HepG2 (cell line): ENCODE data around the gene TTPAL. TPM values are rescaled to one million over a fixed set of nuclear protein-coding genes. Genes with fewer than 3 reads are reported as not detected.

Experiments
- ATAC-seq: fragments of 200-7000 bp; cut with Tn5 transposase; 3 replicates; pipeline ENCODE4 v1.9.1; 2020; ENCODE audit warnings: mild to moderate bottlenecking, moderate library complexity
- BruUV-seq: library from RNA; stranded (reverse); fragments of 400-500 nt; replicated peaks from 2 replicates; lab custom pipeline; 2021; lab: Mats Ljungman, UMichigan
- CTCF ChIA-PET: fragments of 300-600 bp; formaldehyde crosslinking; extraction: SDS; loops from one replicate; lab custom pipeline; 2021; ENCODE audit warnings: low total read pairs, inconsistent platforms, low intra/inter-chr PET ratio; lab: Yijun Ruan, JAX
- POLR2A ChIA-PET: fragments of 350-600 bp; sonication (Branson Sonifier 250); formaldehyde crosslinking; loops from one replicate; lab custom pipeline; 2020; ENCODE audit warnings: antibody characterized with exemption, inconsistent platforms; lab: Yijun Ruan, JAX
- DNase-seq: peaks from one replicate; pipeline ENCODE4 v3.0.0-alpha.2; 2015; ENCODE audit warnings: low spot score
- FAIRE-seq: peaks from 3 replicates; lab custom pipeline; 2011; peaks lifted over from hg19 to GRCh38; lab: Jason Lieb, UNC
- H2AFZ ChIP-seq: one replicate; pipeline ENCODE4 v1.6.1; 2011; ENCODE audit warnings: low read length, inconsistent platforms
- H3K27ac ChIP-seq: fragments of 300-600 bp; 3 replicates; pipeline ENCODE4 v1.8.0; 2011; ENCODE audit warnings: mixed run types, mild to moderate bottlenecking, mixed read lengths, low read length, inconsistent platforms; ENCODE audit not compliant: insufficient read depth; ENCODE audit errors: extremely low read length
- H3K27me3 ChIP-seq, 2 experiments: fragments of 200-600 bp in 1 of 2; 2 replicates in 1 of 2; 3 replicates in 1 of 2; pipeline versions ENCODE4 v1.6.0 to v1.8.0; 2011; ENCODE audit warnings: low read length in 2 of 2, mild to moderate bottlenecking in 2 of 2, moderate library complexity in 2 of 2, inconsistent platforms in 1 of 2; ENCODE audit not compliant: insufficient read depth in 2 of 2, control insufficient read depth in 1 of 2
- H3K36me3 ChIP-seq, 2 experiments: fragments of 200-600 bp in 1 of 2; replicated peaks in 1 of 2; 2 replicates in 1 of 2; 3 replicates in 1 of 2; pipeline versions ENCODE4 v1.5.1 to v1.8.0; 2011; ENCODE audit warnings: low read length in 2 of 2, inconsistent platforms in 1 of 2; ENCODE audit not compliant: insufficient read depth in 2 of 2, control insufficient read depth in 1 of 2
- H3K4me1 ChIP-seq: 2 replicates; pipeline ENCODE4 v1.5.1; 2012; ENCODE audit warnings: low read length, inconsistent platforms; ENCODE audit not compliant: insufficient read depth
- H3K4me2 ChIP-seq: 2 replicates; pipeline ENCODE4 v1.6.0; 2011; ENCODE audit warnings: low read depth, low read length, inconsistent platforms
- H3K4me3 ChIP-seq, 3 experiments: fragments of 200-600 bp in 1 of 3; sonication (generic), shearing (Covaris generic) in 1 of 3; replicated peaks in 1 of 3; 2 replicates each; pipeline ENCODE4 v1.5.1; 2011 to 2016; ENCODE audit warnings: low read length in 3 of 3, inconsistent platforms in 2 of 3, low read depth in 2 of 3, mild to moderate bottlenecking in 2 of 3, control low read depth in 1 of 3, mixed read lengths in 1 of 3; ENCODE audit not compliant: insufficient read depth in 1 of 3
- H3K79me2 ChIP-seq: one replicate; pipeline ENCODE4 v1.6.1; 2011; ENCODE audit warnings: low read length, inconsistent platforms; ENCODE audit not compliant: insufficient read depth
- H3K9ac ChIP-seq: 2 replicates; pipeline ENCODE4 v1.6.0; 2011; ENCODE audit warnings: mild to moderate bottlenecking, low read depth, low read length, inconsistent platforms; ENCODE audit not compliant: insufficient read depth
- H3K9me3 ChIP-seq: 2 replicates; pipeline ENCODE4 v1.5.1; 2012; ENCODE audit warnings: mild to moderate bottlenecking, low read length
- H4K20me1 ChIP-seq: 2 replicates; pipeline ENCODE4 v1.6.0; 2011; ENCODE audit warnings: inconsistent platforms, mild to moderate bottlenecking, low read length, moderate library complexity; ENCODE audit not compliant: insufficient read depth
- AKAP8 ChIP-seq: sonication (generic); formaldehyde crosslinking; IDR thresholded peaks from 2 replicates; pipeline ENCODE4 v1.5.1; 2020; ENCODE audit warnings: mild to moderate bottlenecking, missing genetic modification reagents
- ATF3 ChIP-seq: sonication (generic); formaldehyde crosslinking; IDR thresholded peaks from 2 replicates; pipeline ENCODE4 v1.4.0; 2020; ENCODE audit warnings: missing genetic modification reagents
- FOXK1 ChIP-seq: sonication (generic); formaldehyde crosslinking; IDR thresholded peaks from 2 replicates; pipeline ENCODE4 v1.4.0; 2020; ENCODE audit warnings: low read depth, missing genetic modification reagents, borderline replicate concordance
- HOXA9 ChIP-seq: sonication (generic); formaldehyde crosslinking; IDR thresholded peaks from 2 replicates; pipeline ENCODE4 v1.8.1; 2022; ENCODE audit warnings: missing genetic modification reagents, mild to moderate bottlenecking, moderate library complexity, borderline replicate concordance
- JUNB ChIP-seq: sonication (generic); formaldehyde crosslinking; IDR thresholded peaks from 2 replicates; pipeline ENCODE4 v1.8.0; 2022; ENCODE audit warnings: missing genetic modification reagents, mild to moderate bottlenecking, borderline replicate concordance
- PHF20 ChIP-seq: sonication (generic); formaldehyde crosslinking; IDR thresholded peaks from 2 replicates; pipeline ENCODE4 v1.5.0; 2020; ENCODE audit warnings: mild to moderate bottlenecking, missing genetic modification reagents
- SNAPC5 ChIP-seq: sonication (generic); formaldehyde crosslinking; IDR thresholded peaks from 2 replicates; pipeline ENCODE4 v1.8.1; 2023; ENCODE audit warnings: mild to moderate bottlenecking, missing genetic modification reagents, borderline replicate concordance
- SRY ChIP-seq: sonication (generic); formaldehyde crosslinking; IDR thresholded peaks from 2 replicates; pipeline ENCODE4 v1.8.0; 2022; ENCODE audit warnings: mild to moderate bottlenecking, missing genetic modification reagents
- TEAD3 ChIP-seq: optimal IDR thresholded peaks from 2 replicates; pipeline ENCODE3; 2016; ENCODE audit warnings: borderline replicate concordance
- ZBTB38 ChIP-seq: sonication (generic); formaldehyde crosslinking; IDR thresholded peaks from 2 replicates; pipeline ENCODE4 v1.5.1; 2020; ENCODE audit warnings: mild to moderate bottlenecking, missing genetic modification reagents
- ZKSCAN1 ChIP-seq: fragments of 150-350 bp; IDR thresholded peaks from 2 replicates; pipeline ENCODE4 v1.6.1; 2014; ENCODE audit warnings: low read length
- ZNF224 ChIP-seq: sonication (generic); formaldehyde crosslinking; IDR thresholded peaks from 2 replicates; pipeline ENCODE4 v1.5.0; 2020; ENCODE audit warnings: mild to moderate bottlenecking, missing genetic modification reagents
- ZNF468 ChIP-seq: sonication (generic); formaldehyde crosslinking; IDR thresholded peaks from 2 replicates; pipeline ENCODE4 v1.8.0; 2022; ENCODE audit warnings: mild to moderate bottlenecking, moderate library complexity, missing genetic modification reagents
- ZNF605 ChIP-seq: sonication (generic); formaldehyde crosslinking; IDR thresholded peaks from 2 replicates; pipeline ENCODE4 v1.8.0; 2022; ENCODE audit warnings: mild to moderate bottlenecking, missing genetic modification reagents
- WGBS: methylation state at CpG from one replicate; pipeline ENCODE4 v1.1.6; 2017; ENCODE audit warnings: low lambda C conversion rate; 5-methylcytosine and 5-hydroxymethylcytosine counted together
- in situ Hi-C: cut with HindIII; loops from 2 replicates; pipeline ENCODE4 v1.10.0; 2017; ENCODE audit warnings: low pct_unique_long_range_greater_than_20kb; ENCODE audit not compliant: extremely low pct_ligation_motif_present
- intact Hi-C: fragments of 100-400 bp; cut with micrococcal nuclease; formaldehyde crosslinking; loops from one replicate; pipeline ENCODE4 v1.10.0; 2022; ENCODE audit not compliant: unreplicated experiment
- polyA plus RNA-seq, 8 experiments: library from polyadenylated mRNA; depleted of rRNA in 3 of 8; stranded (reverse) in 7 of 8; unstranded in 1 of 8; fragments of >200 nt; fragmentation: Illumina TruSeq in 4 of 8; extraction: Trizol in 4 of 8; gene quantifications; 2 replicates each; pipeline versions ENCODE4 v1.2.1 to v1.2.3, GENCODE V29; 2011 to 2016; ENCODE audit warnings: low read depth in 4 of 8, missing spikeins in 1 of 8, mixed read lengths in 1 of 8; ENCODE audit not compliant: insufficient read depth in 1 of 8
- total RNA-seq, 5 experiments: library from RNA; depleted of rRNA; stranded (reverse); fragments of >200 nt; fragmentation: Illumina TruSeq; extraction: Trizol; gene quantifications; 2 replicates each; pipeline ENCODE4 v1.2.3, GENCODE V29; 2016; ENCODE audit warnings: low read depth in 1 of 5

The TTPAL gene
- total and polyA plus RNA-seq, 2 of the 13 experiments (the other 11 are each of a cell fraction or from before 2014, with no cell fraction given) = 4.3 to 18.8 TPM

DNA sequence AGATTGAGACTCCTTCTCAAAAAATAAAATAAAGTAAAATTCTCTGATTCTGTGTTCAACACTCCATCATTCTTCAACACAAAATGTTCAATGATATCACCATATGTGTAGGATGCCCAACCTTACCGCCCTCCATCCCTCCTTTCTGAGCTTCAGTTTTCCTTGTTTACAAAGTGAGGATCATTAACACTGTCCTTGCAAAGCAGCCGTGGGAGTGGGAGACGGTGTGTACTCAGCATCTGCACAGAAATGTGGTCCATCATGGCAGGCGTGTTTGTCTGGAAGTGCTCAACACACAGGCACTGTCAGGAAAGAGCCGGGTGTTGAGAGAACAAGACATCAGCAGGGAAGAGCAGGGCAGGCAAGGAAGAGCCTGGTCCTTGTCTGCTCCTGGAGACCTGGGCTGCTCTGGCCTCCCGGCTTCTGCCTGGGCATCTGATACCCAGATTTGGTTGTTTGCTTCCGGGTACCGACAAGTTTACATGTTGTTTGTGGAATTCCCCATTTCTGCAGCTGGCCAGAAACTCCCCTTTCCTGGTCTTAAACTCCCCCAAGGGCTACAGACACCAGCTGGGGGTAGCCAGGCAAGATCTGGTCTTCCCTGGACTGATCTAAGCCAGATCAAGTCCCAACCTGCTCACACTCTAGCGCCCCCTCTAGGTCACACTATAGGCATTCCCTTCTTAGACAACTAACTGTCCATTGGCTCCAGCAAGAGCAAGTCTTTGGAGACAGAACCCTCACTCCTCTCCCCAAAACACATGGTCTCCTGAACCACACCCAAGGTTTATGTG lies 26.7 kb upstream of the TTPAL start (continued):
- 0 out of 2 replicates have a peak, but pooled peaks have one; percentile 7 for TF ChIP-seq FOXK1 (CRISPR knock-in tag)

GRCh38 chr20:44449864-44450263 lies 25.8 kb upstream of the TTPAL start:
- Histone ChIP-seq H4K20me1 (no peaks in the 10 kb centered on the region), H2AFZ (no peak overlapping the region), H3K27ac (no peak overlapping the region), H3K4me3 (no peak overlapping the region), H3K79me2 (no peaks in the 10 kb centered on the region), H3K4me1 (peaks cover 79% of the 10 kb centered on the region), H3K9me3 (no peaks in the 10 kb centered on the region), H3K9ac (no peak overlapping the region), H3K36me3 (no peaks in the 10 kb centered on the region), H3K27me3 (no peaks in the 10 kb centered on the region), H3K4me2 (no peak overlapping the region)
- TF ChIP-seq ZBTB38 (no peak), ZKSCAN1 (peak; percentile 74)
- no TSS peak for BruUV-seq
- ChIA-PET POLR2A (interaction anchor here (0.8 to 4.4 kb wide), 8 partner anchors 12 to 148 kb away, joined by 3 to 18 read pairs (median 4); partner anchors contain the start of gene HNF4A), CTCF (interaction anchor here (0.6 to 0.7 kb wide), 2 partner anchors 37 to 63 kb away, joined by 3 to 4 read pairs; no protein-coding TSS in a partner anchor)
- FAIRE-seq = no peak
- in situ Hi-C loops (no loop called here), intact Hi-C loops (loop anchor here (5.0 kb wide), 1 partner anchor 58 kb away; no protein-coding TSS in a partner anchor)
- WGBS = 72% methylated on average over 7 of the region's 7 CpGs
- ATAC-seq = no peak
- DNase-seq = no peak

DNA sequence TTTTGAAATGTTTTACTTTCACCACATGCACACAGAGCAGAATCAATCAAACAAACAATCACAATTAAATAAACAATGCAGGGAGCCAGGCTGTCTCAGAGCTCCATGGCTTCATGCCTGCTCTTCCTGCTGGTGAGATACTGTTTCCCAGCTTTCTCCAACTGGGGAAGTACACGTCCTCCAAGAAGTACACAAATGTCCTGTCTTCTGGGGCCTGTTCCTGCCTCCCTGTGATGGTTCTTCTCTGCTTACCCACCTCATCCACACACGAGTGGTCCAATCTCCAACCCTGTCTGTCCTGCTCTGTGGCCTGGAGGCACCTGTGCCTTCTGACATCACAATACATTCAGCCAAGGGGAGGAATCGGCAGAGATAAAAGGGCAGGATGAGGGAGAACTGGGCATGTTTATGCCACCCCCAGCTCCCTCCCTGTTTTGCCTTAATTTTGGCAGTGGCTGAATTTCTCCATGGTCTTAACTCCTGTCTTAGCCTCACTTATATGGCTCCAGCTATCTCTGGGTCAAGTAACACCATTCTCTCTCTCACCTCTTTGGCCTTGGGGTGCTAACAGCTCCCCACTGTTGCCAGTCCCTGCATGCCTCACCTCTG lies 25.3 kb upstream of the TTPAL start:
- ChIA-PET CTCF (no interaction called here), POLR2A (interaction anchor here (0.8 to 4.4 kb wide), 9 partner anchors 11 to 148 kb away, joined by 3 to 18 read pairs (median 4); partner anchors contain the start of gene HNF4A)
- H3K9ac ChIP-seq = peak overlapping the region; percentile 30; the same call in 1 of the 2 replicates
- TF ChIP-seq HOXA9 (CRISPR knock-in tag) (0 out of 2 replicates have a peak, but pooled peaks have one; percentile 5), SRY (CRISPR knock-in tag) (0 out of 2 replicates have a peak, but pooled peaks have one; percentile 25), ZBTB38 (0 out of 2 replicates have a peak, but pooled peaks have one; percentile 13), TEAD3 (CRISPR knock-in tag) (peak; percentile 23), PHF20 (CRISPR knock-in tag) (no peak), JUNB (CRISPR knock-in tag) (no peak), ZNF468 (CRISPR knock-in tag) (peak; percentile 68; the same call in 1 of the 2 replicates), ZNF605 (CRISPR knock-in tag) (no peak), ATF3 (CRISPR knock-in tag) (no peak), AKAP8 (CRISPR knock-in tag) (peak; percentile 58; the same call in 1 of the 2 replicates), ZNF224 (no peak), SNAPC5 (CRISPR knock-in tag) (no peak)

More for the DNA sequence above, 25.3 kb upstream of the TTPAL start:
- BruUV-seq = no TSS peak
- no peak for FAIRE-seq
- Histone ChIP-seq H3K79me2 (no peaks in the 10 kb centered on the region), H2AFZ (peak overlapping the region; percentile 46), H3K36me3 (no peaks in the 10 kb centered on the region), H3K27me3 (no peaks in the 10 kb centered on the region), H3K4me3 (peak overlapping the region in 1 of 3 experiments; percentile 39; a peak in 2 of 6 replicates), H3K27ac (peak overlapping the region; percentile 47), H3K4me2 (peak overlapping the region; percentile 76), H4K20me1 (no peaks in the 10 kb centered on the region), H3K9me3 (no peaks in the 10 kb centered on the region), H3K4me1 (peaks cover 80% of the 10 kb centered on the region)
- in situ Hi-C loops = no loop called here
- no peak for DNase-seq
- intact Hi-C loops = no loop called here
- peak; percentile 18 for ATAC-seq
- WGBS = 28% methylated on average over 3 of the region's 3 CpGs
